B cell (primary cell): ENCODE data around the gene THOC7. TPM values are rescaled to one million over a fixed set of nuclear protein-coding genes. Genes with fewer than 3 reads are reported as not detected.

Source experiments
- ATAC-seq: fragments of 200-7000 bp; cut with Tn5 transposase; one replicate; pipeline ENCODE4 v1.10.0; 2021; ENCODE audit warnings: low read depth, mild to moderate bottlenecking, moderate number of reproducible peaks, moderate library complexity
- CTCF ChIA-PET: fragments of 350-600 bp; sonication (Branson Sonifier 250); formaldehyde crosslinking; loops from one replicate; lab custom pipeline; 2021; ENCODE audit warnings: antibody characterized with exemption, inconsistent platforms; lab: Charles Lee
- POLR2A ChIA-PET: fragments of 350-600 bp; sonication (Branson Sonifier 250); formaldehyde crosslinking; loops from one replicate; lab custom pipeline; 2021; ENCODE audit warnings: antibody characterized with exemption; lab: Charles Lee
- DNase-seq: peaks from one replicate; pipeline ENCODE4 v3.0.0; 2013
- H2AFZ ChIP-seq: 2 replicates; pipeline ENCODE4 v1.6.1; 2012; ENCODE audit warnings: mild to moderate bottlenecking, low read depth, low read length; ENCODE audit not compliant: insufficient read depth, poor library complexity, severe bottlenecking
- H3K27ac ChIP-seq, 2 donors: 1 replicate in 1 of 2; 2 replicates in 1 of 2; pipeline ENCODE4 v1.5.1; 2012 to 2013; ENCODE audit warnings: low read length in 2 of 2, mild to moderate bottlenecking in 2 of 2, moderate library complexity in 1 of 2
- H3K27me3 ChIP-seq, 4 experiments: fragments of 200-600 bp in 1 of 4; sonication (generic) in 1 of 4; replicated peaks in 1 of 4; 1 replicate in 2 of 4; 2 replicates in 2 of 4; pipeline versions ENCODE4 v1.6.1 to v1.7.0; 2013 to 2016; ENCODE audit warnings: low read length in 3 of 4, mild to moderate bottlenecking in 2 of 4, mixed read lengths in 1 of 4, moderate library complexity in 1 of 4; ENCODE audit not compliant: insufficient read depth in 4 of 4, control insufficient read depth in 3 of 4; ENCODE audit errors: control extremely low read depth in 1 of 4
- H3K36me3 ChIP-seq, 2 experiments: replicated peaks in 1 of 2; 1 replicate in 1 of 2; 2 replicates in 1 of 2; pipeline versions ENCODE4 v1.6.1 to v1.7.1; 2013; ENCODE audit warnings: low read length in 1 of 2; ENCODE audit not compliant: insufficient read depth in 2 of 2, control insufficient read depth in 1 of 2; ENCODE audit errors: control extremely low read depth in 1 of 2, extremely low read depth in 1 of 2
- H3K4me1 ChIP-seq, 2 donors: fragments of 200-600 bp in 1 of 2; sonication (generic) in 1 of 2; 1 replicate in 1 of 2; 2 replicates in 1 of 2; pipeline versions ENCODE4 v1.5.1 to v1.6.1; 2013 to 2017; ENCODE audit warnings: low read length in 2 of 2; ENCODE audit not compliant: control insufficient read depth in 2 of 2, insufficient read depth in 2 of 2
- H3K4me2 ChIP-seq: replicated peaks from 2 replicates; pipeline ENCODE3; 2012; ENCODE audit warnings: mild to moderate bottlenecking, low read depth, low read length; ENCODE audit not compliant: poor library complexity, severe bottlenecking
- H3K4me3 ChIP-seq, 5 experiments: fragments of 200-600 bp in 1 of 5; sonication (generic) in 1 of 5; 1 replicate in 3 of 5; 2 replicates in 2 of 5; pipeline versions ENCODE4 v1.5.1 to v1.7.0; 2011 to 2016; ENCODE audit warnings: low read length in 4 of 5, mild to moderate bottlenecking in 4 of 5, low read depth in 2 of 5, control low read depth in 1 of 5, moderate library complexity in 1 of 5; ENCODE audit not compliant: insufficient read depth in 1 of 5; ENCODE audit errors: control extremely low read depth in 1 of 5, extremely low read depth in 1 of 5
- H3K79me2 ChIP-seq: fragments of 200-600 bp; sonication (generic); one replicate; pipeline ENCODE4 v1.6.0; 2016; ENCODE audit warnings: low read length; ENCODE audit not compliant: control insufficient read depth, insufficient read depth
- H3K9ac ChIP-seq: fragments of 200-600 bp; sonication (generic); 2 replicates; pipeline ENCODE4 v1.6.1; 2017; ENCODE audit warnings: mild to moderate bottlenecking, low read length, moderate library complexity
- H3K9me3 ChIP-seq, 3 donors: one replicate each; pipeline versions ENCODE4 v1.6.1 to v1.7.1; 2013; ENCODE audit warnings: low read length in 2 of 3; ENCODE audit not compliant: control insufficient read depth in 2 of 3, insufficient read depth in 1 of 3; ENCODE audit errors: control extremely low read depth in 1 of 3
- H4K20me1 ChIP-seq: 2 replicates; pipeline ENCODE4 v1.6.0; 2012; ENCODE audit warnings: mild to moderate bottlenecking, low read length; ENCODE audit not compliant: insufficient read depth, control insufficient read depth, poor library complexity, severe bottlenecking
- H3K27ac Mint-ChIP-seq: one replicate; pipeline ENCODE4 v1.8.0; 2021; ENCODE audit warnings: mixed read lengths
- H3K27me3 Mint-ChIP-seq: one replicate; pipeline ENCODE4 v1.8.0; 2021; ENCODE audit warnings: mixed read lengths
- H3K4me1 Mint-ChIP-seq: one replicate; pipeline ENCODE4 v1.8.0; 2021; ENCODE audit warnings: mixed read lengths
- H3K4me3 Mint-ChIP-seq: one replicate; pipeline ENCODE4 v1.8.0; 2021; ENCODE audit warnings: mixed read lengths
- H3K9me3 Mint-ChIP-seq: one replicate; pipeline ENCODE4 v1.8.0; 2022; ENCODE audit warnings: mixed read lengths; ENCODE audit not compliant: insufficient read depth
- CTCF ChIP-seq: fragments of 200-600 bp; IDR thresholded peaks from one replicate; pipeline ENCODE4 v1.8.0; 2022; ENCODE audit warnings: antibody characterized with exemption, mild to moderate bottlenecking
- EZH2 ChIP-seq: IDR thresholded peaks from 2 replicates; pipeline ENCODE4 v1.6.1; 2012; ENCODE audit warnings: borderline replicate concordance, low read depth, mild to moderate bottlenecking, moderate library complexity, low read length; ENCODE audit not compliant: insufficient read depth, poor library complexity, severe bottlenecking
- WGBS: methylation state at CpG from one replicate; pipeline ENCODE4 v1.1.5; 2013; ENCODE audit warnings: missing lambda C conversion rate; ENCODE audit not compliant: insufficient coverage; 5-methylcytosine and 5-hydroxymethylcytosine counted together
- intact Hi-C: fragments of 100-400 bp; cut with micrococcal nuclease; formaldehyde crosslinking; loops from one replicate; pipeline ENCODE4 v1.10.0; 2022
- polyA plus RNA-seq: library from polyadenylated mRNA; depleted of rRNA; stranded (reverse); fragments of >200 nt; gene quantifications from 2 replicates; pipeline ENCODE4 v1.2.3, GENCODE V29; 2012
- total RNA-seq, 2 donors: library from RNA; stranded (reverse); fragments of 120-200 nt in 1 of 2; gene quantifications; 1 replicate in 1 of 2; 2 replicates in 1 of 2; pipeline versions ENCODE4 v1.2.3 to v1.2.4, GENCODE V29; 2013 to 2022

The THOC7 gene
- total and polyA plus RNA-seq, 2 donors (not counting 1 experiment from before 2014, with no cell fraction given), result 17.5 to 30.5 TPM

DNA sequence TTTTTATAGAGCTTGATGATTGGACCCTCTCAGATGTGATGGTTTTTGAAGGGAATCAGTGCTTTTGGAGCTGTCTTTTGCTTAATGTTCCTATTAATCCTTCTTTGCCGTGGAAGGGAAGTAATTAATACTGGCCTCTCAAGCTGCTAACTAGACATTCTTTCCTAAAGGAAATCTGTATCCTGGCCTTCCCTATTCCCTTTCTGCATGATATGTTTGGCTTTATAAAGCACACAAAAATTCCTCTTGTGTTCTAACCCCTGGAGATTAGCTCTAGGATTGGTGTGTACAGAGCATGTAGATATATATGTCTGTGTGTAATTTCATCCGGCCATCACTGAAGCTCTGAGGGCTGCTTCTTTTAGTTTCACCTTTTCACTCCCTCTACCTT is 7.0 kb upstream of the THOC7 start:
- intact Hi-C loops, result loop anchor here (2.0 kb wide), 1 partner anchor 16 kb away; no protein-coding TSS in a partner anchor
- no peak for ATAC-seq
- H3K36me3 ChIP-seq, result peaks cover 0 to 6% of the 10 kb centered on the region in 2 experiments
- H3K4me1 ChIP-seq, result peaks cover 6 to 12% of the 10 kb centered on the region in 2 donors
- H4K20me1 ChIP-seq, result peaks cover 65% of the 10 kb centered on the region
- WGBS, result no CpG with 5 or more reads among the region's 2 CpGs
- Mint-ChIP-seq H3K9me3 (no peaks in the 10 kb centered on the region), H3K4me3 (no peak overlapping the region), H3K4me1 (peaks cover 57% of the 10 kb centered on the region), H3K27me3 (no peaks in the 10 kb centered on the region), H3K27ac (no peak overlapping the region)
- H3K79me2 ChIP-seq, result peaks cover 99% of the 10 kb centered on the region
- no peak overlapping the region for H3K4me3 ChIP-seq
- H3K4me2 ChIP-seq, result no peak overlapping the region
- POLR2A ChIA-PET, result no interaction called here
- DNase-seq, result no peak
- no peak overlapping the region for H3K9ac ChIP-seq
- H2AFZ ChIP-seq, result no peak overlapping the region
- CTCF ChIA-PET, result no interaction called here
- H3K27me3 ChIP-seq, result no peaks in the 10 kb centered on the region
- no peaks in the 10 kb centered on the region for H3K9me3 ChIP-seq
- H3K27ac ChIP-seq, result no peak overlapping the region
- no peak for TF ChIP-seq EZH2
- TF ChIP-seq CTCF, result no peak

GRCh38 chr3:63869940-63870614 is 6.5 kb upstream of the THOC7 start:
- ATAC-seq, result no peak
- Mint-ChIP-seq H3K27me3 (no peaks in the 10 kb centered on the region), H3K4me1 (peaks cover 55% of the 10 kb centered on the region), H3K4me3 (no peak overlapping the region), H3K9me3 (no peaks in the 10 kb centered on the region), H3K27ac (no peak overlapping the region)
- H3K4me3 ChIP-seq, result no peak overlapping the region
- H4K20me1 ChIP-seq, result peaks cover 60% of the 10 kb centered on the region
- no peak overlapping the region for H3K4me2 ChIP-seq
- H3K36me3 ChIP-seq, result peaks cover 0 to 6% of the 10 kb centered on the region in 2 experiments
- H3K27ac ChIP-seq, result no peak overlapping the region
- no peak overlapping the region for H2AFZ ChIP-seq
- POLR2A ChIA-PET, result no interaction called here
- H3K9ac ChIP-seq, result no peak overlapping the region
- H3K27me3 ChIP-seq, result no peaks in the 10 kb centered on the region
- CTCF ChIA-PET, result interaction anchor here (1.4 to 1.5 kb wide), 2 partner anchors 45 to 51 kb away, joined by 3 read pairs; partner anchors contain the start of gene C3orf49
- peaks cover 10 to 16% of the 10 kb centered on the region in 2 donors for H3K4me1 ChIP-seq
- intact Hi-C loops, result loop anchor here (2.0 kb wide), 1 partner anchor 17 kb away; no protein-coding TSS in a partner anchor
- WGBS, result no CpG with 5 or more reads among the region's 3 CpGs
- H3K79me2 ChIP-seq, result peaks cover 98% of the 10 kb centered on the region
- no peak for DNase-seq
- no peaks in the 10 kb centered on the region for H3K9me3 ChIP-seq
- no peak for TF ChIP-seq CTCF
